Measurements from ENCODE around the gene GNL2.

DNA sequence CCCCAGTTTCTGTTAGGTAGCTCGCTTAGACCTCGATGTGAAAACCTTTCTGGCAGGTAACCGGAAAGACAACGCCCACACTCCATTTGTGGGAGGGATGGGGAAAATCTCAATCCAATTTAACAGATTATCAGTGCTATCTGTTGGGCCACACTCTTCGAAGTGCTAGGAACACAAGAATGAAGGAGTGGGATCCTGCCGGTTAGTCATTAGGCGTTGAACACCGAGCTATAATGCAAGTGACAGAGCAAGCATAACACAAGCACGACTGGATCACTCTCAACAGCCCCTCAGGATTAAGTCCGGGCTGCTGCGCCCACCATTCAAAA lies 42.2 kb downstream of the GNL2 start:
- TF ChIP-seq IRF2 (CRISPR knock-in tag; IDR thresholded peaks at IDR 0.05) (no peak), HDAC2 (IDR thresholded peaks at IDR 0.05) (no peak), FUS (optimal IDR thresholded peaks at IDR 0.05; ENCODE audit: low read depth, low read length) (no peak), RHOXF2B (CRISPR knock-in tag; conservative IDR thresholded peaks at IDR 0.05) (no peak)
- TF ChIP-seq, protein P1, sequence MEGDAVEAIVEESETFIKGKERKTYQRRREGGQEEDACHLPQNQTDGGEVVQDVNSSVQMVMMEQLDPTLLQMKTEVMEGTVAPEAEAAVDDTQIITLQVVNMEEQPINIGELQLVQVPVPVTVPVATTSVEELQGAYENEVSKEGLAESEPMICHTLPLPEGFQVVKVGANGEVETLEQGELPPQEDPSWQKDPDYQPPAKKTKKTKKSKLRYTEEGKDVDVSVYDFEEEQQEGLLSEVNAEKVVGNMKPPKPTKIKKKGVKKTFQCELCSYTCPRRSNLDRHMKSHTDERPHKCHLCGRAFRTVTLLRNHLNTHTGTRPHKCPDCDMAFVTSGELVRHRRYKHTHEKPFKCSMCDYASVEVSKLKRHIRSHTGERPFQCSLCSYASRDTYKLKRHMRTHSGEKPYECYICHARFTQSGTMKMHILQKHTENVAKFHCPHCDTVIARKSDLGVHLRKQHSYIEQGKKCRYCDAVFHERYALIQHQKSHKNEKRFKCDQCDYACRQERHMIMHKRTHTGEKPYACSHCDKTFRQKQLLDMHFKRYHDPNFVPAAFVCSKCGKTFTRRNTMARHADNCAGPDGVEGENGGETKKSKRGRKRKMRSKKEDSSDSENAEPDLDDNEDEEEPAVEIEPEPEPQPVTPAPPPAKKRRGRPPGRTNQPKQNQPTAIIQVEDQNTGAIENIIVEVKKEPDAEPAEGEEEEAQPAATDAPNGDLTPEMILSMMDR (IDR thresholded peaks at IDR 0.05 in 2 of 3, conservative IDR thresholded peaks at IDR 0.05 in 1 of 3; ENCODE audit: insufficient read depth in 2 of 3, low read depth in 1 of 3, low read length in 3 of 3): no peak
